GM21825 (cell line): Measurements from ENCODE around the gene CHRNA1.
"Not testable (repeated sequence)": the region's sequence is repeated elsewhere in the genome, so short reads cannot be mapped to it uniquely, and the experiment has no call there.

Source experiments
- ATAC-seq: cut with Tn5 transposase; IDR thresholded peaks from one replicate; pipeline ENCODE4 v1.9.1; 2021; ENCODE audit warnings: mild to moderate bottlenecking, moderate library complexity; ENCODE audit not compliant: unreplicated experiment

The CHRNA1 gene

GRCh38 chr2:174718591-174718990 lies 45.7 kb downstream of the CHRNA1 start:
- no peak for ATAC-seq

GRCh38 chr2:174717916-174718315 lies 46.4 kb downstream of the CHRNA1 start:
- no peak for ATAC-seq

- no peak for ATAC-seq
These were observed 47.0 kb downstream of the CHRNA1 start for GRCh38 chr2:174717273-174717672.

- ATAC-seq, result no peak
These were observed 47.5 kb downstream of the CHRNA1 start for GRCh38 chr2:174716785-174717184.

GRCh38 chr2:174713686-174714085 lies 50.6 kb downstream of the CHRNA1 start:
- no peak for ATAC-seq

- no peak for ATAC-seq
These were observed 53.1 kb downstream of the CHRNA1 start for GRCh38 chr2:174711206-174711605.

GRCh38 chr2:174709416-174710004 lies 54.8 kb downstream of the CHRNA1 start:
- not testable (repeated sequence) for ATAC-seq

- no peak for ATAC-seq
These were observed 55.6 kb downstream of the CHRNA1 start for GRCh38 chr2:174708713-174709112.

- no peak for ATAC-seq
These were observed 59.0 kb downstream of the CHRNA1 start for GRCh38 chr2:174705321-174705720.

GRCh38 chr2:174704642-174705041 lies 59.6 kb downstream of the CHRNA1 start:
- no peak for ATAC-seq

GRCh38 chr2:174704061-174704460 lies 60.2 kb downstream of the CHRNA1 start:
- no peak for ATAC-seq

- no peak for ATAC-seq
These were observed 60.8 kb downstream of the CHRNA1 start for GRCh38 chr2:174703430-174703829.

- ATAC-seq, result no peak
These were observed 61.7 kb downstream of the CHRNA1 start for GRCh38 chr2:174702541-174702940.

GRCh38 chr2:174699993-174700766 lies 64.1 kb downstream of the CHRNA1 start:
- peak; percentile 39 for ATAC-seq
